GM19438 (cell line): Measurements from ENCODE around the gene ANKRD34A.

Experiments
- ATAC-seq: cut with Tn5 transposase; IDR thresholded peaks from one replicate; pipeline ENCODE4 v1.9.1; 2021; ENCODE audit warnings: low read depth; ENCODE audit not compliant: unreplicated experiment

The ANKRD34A gene

GRCh38 chr1:145964328-145965118, at the start of gene ANKRD34A, which contains the start of gene POLR3GL:
Gene ANKRD34A (minus strand): TSS chr1:145964575. CDS start chr1:145961759, 2,816 bp downstream.
Gene POLR3GL (plus strand): TSS chr1:145964690. CDS start chr1:145974866, 10,176 bp downstream.
- ATAC-seq, result peak; percentile 82

GRCh38 chr1:146013559-146013922, 49.2 kb upstream of the ANKRD34A start:
- ATAC-seq, result no peak

GRCh38 chr1:146012703-146013558, 48.6 kb upstream of the ANKRD34A start:
- no peak for ATAC-seq

- no peak for ATAC-seq
These were observed 45.9 kb upstream of the ANKRD34A start for GRCh38 chr1:146010126-146010738.

GRCh38 chr1:146007489-146008133, 43.2 kb upstream of the ANKRD34A start:
- ATAC-seq, result no peak

- ATAC-seq, result no peak
These were observed 37.3 kb upstream of the ANKRD34A start for GRCh38 chr1:146001709-146002108.

GRCh38 chr1:145999321-146000024, 35.1 kb upstream of the ANKRD34A start:
- no peak for ATAC-seq

GRCh38 chr1:145997718-145998023, 33.3 kb upstream of the ANKRD34A start:
- ATAC-seq, result no peak

GRCh38 chr1:145997016-145997717, 32.8 kb upstream of the ANKRD34A start:
- ATAC-seq, result peak; percentile 55

- peak; percentile 89 for ATAC-seq
These were observed 32.1 kb upstream of the ANKRD34A start, which contains the start of gene TXNIP for GRCh38 chr1:145996433-145997015. Gene TXNIP (minus strand): TSS chr1:145996579. CDS start chr1:145996266, 313 bp downstream.

- no peak for ATAC-seq
These were observed 31.6 kb upstream of the ANKRD34A start for GRCh38 chr1:145995964-145996432.

- no peak for ATAC-seq
These were observed 30.9 kb upstream of the ANKRD34A start for GRCh38 chr1:145995148-145995881.

- ATAC-seq, result no peak
These were observed 30.2 kb upstream of the ANKRD34A start for GRCh38 chr1:145994391-145995120.

- ATAC-seq, result no peak
These were observed 29.4 kb upstream of the ANKRD34A start for GRCh38 chr1:145993618-145994390.

GRCh38 chr1:145992958-145993617, 28.7 kb upstream of the ANKRD34A start:
- no peak for ATAC-seq

GRCh38 chr1:145992502-145992936, 28.1 kb upstream of the ANKRD34A start:
- ATAC-seq, result no peak
